GM21786 (cell line): ENCODE results near the gene SYNJ1.
"Not testable (repeated sequence)": the region's sequence is repeated elsewhere in the genome, so short reads cannot be mapped to it uniquely, and the experiment has no call there.

Experiments
- ATAC-seq: cut with Tn5 transposase; IDR thresholded peaks from one replicate; pipeline ENCODE4 v1.9.1; 2021; ENCODE audit not compliant: unreplicated experiment

SYNJ1 gene

GRCh38 chr21:32727687-32728455 is at the start of gene SYNJ1:
Gene SYNJ1 (minus strand): TSS chr21:32728013. CDS start chr21:32726895, 1,118 bp downstream.
- ATAC-seq: peak; percentile 91

- ATAC-seq: no peak
Measured at GRCh38 chr21:32777269-32777668, 49.5 kb upstream of the SYNJ1 start.

- ATAC-seq: no peak
Measured at GRCh38 chr21:32776743-32777142, 48.9 kb upstream of the SYNJ1 start.

GRCh38 chr21:32773048-32773344 is 45.2 kb upstream of the SYNJ1 start:
- not testable (repeated sequence) for ATAC-seq

GRCh38 chr21:32772281-32773047 is 44.7 kb upstream of the SYNJ1 start:
- no peak for ATAC-seq

GRCh38 chr21:32770871-32771523 is 43.2 kb upstream of the SYNJ1 start:
- peak; percentile 27 for ATAC-seq

GRCh38 chr21:32768530-32768929 is 40.7 kb upstream of the SYNJ1 start:
- no peak for ATAC-seq

GRCh38 chr21:32765058-32765457 is 37.2 kb upstream of the SYNJ1 start:
- ATAC-seq: no peak

GRCh38 chr21:32764186-32764585 is 36.4 kb upstream of the SYNJ1 start:
- no peak for ATAC-seq

GRCh38 chr21:32757804-32758203 is 30.0 kb upstream of the SYNJ1 start:
- no peak for ATAC-seq

- no peak for ATAC-seq
Measured at GRCh38 chr21:32756096-32756495, 28.3 kb upstream of the SYNJ1 start.

GRCh38 chr21:32753818-32754585 is 26.2 kb upstream of the SYNJ1 start:
- ATAC-seq: no peak

GRCh38 chr21:32750405-32750804 is 22.6 kb upstream of the SYNJ1 start:
- no peak for ATAC-seq

GRCh38 chr21:32749662-32750061 is 21.8 kb upstream of the SYNJ1 start:
- ATAC-seq: no peak

GRCh38 chr21:32748529-32748928 is 20.7 kb upstream of the SYNJ1 start:
- ATAC-seq: no peak

- no peak for ATAC-seq
Measured at GRCh38 chr21:32747396-32747795, 19.6 kb upstream of the SYNJ1 start.

- ATAC-seq: not testable (repeated sequence)
Measured at GRCh38 chr21:32746711-32747110, 18.9 kb upstream of the SYNJ1 start.

- no peak for ATAC-seq
Measured at GRCh38 chr21:32742396-32742795, 14.6 kb upstream of the SYNJ1 start.

GRCh38 chr21:32741336-32741735 is 13.5 kb upstream of the SYNJ1 start:
- ATAC-seq: no peak

GRCh38 chr21:32739946-32740345 is 12.1 kb upstream of the SYNJ1 start:
- no peak for ATAC-seq

GRCh38 chr21:32736083-32736482 is 8.3 kb upstream of the SYNJ1 start:
- not testable (repeated sequence) for ATAC-seq
